Measurements from ENCODE around the gene ONECUT3.

Gene ONECUT3

DNA sequence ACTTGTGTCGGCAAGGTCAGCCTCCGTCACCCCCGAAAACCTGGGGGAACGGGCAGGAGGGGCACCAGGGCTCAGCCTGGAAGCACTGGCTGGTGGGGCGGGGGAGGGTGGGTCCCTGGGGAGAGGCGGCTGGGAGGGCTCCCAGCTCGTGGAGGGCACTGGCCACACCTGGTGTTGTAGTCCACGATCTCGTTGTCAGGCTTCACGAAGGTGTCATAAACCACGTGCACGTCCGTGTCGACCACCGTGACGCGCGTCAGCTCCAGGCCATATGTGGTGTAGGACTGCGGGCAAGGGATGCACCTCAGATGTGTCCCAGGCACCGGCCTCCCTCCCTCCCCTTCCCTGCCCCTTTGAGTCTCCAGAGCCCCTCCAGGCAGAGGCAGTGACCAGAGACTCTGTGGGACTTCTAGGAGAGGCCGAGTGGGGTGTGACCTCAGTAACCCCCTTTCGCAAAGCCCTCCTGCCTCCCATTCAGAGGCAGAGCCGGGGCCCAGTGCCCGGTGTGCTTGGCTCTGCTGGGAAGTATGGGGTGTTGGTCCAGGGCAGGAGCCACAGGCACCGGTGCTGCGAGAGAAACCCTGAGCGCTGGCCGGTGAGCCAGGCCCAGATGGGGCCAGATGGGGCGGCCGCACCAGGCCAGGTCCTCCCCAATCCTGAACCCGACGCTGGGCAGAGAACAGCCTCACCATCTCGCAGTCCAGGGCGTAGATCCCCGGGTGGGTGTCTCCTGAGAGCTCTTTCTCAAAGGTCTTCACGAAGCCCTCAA is 63.4 kb downstream of the ONECUT3 start:
- no peak for DNase-seq

DNA sequence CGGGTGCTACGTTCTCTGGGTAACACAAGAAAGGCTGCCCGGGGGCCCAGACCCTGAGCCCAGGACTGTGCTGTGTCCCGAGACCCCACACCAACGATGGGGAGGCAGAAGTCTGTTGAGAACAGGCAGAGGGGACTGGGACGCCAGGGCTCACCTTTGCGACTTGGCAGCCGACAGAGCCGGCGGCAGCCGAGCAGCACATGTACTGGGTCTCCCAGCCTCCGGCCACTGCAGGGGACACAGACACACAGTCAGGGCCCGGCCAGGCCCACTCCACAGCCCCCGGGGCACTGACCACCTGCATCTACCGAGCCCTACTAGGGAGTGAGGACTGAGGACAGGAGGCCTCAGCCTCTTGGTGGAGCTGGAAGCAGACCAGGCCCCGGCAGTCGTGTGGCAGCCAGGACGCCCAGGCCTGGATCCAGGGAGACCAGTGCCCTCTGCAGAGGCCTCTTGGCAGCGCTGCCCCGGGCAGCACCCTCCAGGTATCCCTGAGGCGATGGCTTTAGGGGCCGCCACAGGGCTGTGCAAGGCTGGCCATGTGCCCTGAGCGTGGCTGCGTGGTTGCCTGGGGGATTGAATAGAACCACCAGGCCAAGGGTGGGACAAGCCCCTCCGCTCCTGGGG is 64.4 kb downstream of the ONECUT3 start:
- DNase-seq = no peak

DNA sequence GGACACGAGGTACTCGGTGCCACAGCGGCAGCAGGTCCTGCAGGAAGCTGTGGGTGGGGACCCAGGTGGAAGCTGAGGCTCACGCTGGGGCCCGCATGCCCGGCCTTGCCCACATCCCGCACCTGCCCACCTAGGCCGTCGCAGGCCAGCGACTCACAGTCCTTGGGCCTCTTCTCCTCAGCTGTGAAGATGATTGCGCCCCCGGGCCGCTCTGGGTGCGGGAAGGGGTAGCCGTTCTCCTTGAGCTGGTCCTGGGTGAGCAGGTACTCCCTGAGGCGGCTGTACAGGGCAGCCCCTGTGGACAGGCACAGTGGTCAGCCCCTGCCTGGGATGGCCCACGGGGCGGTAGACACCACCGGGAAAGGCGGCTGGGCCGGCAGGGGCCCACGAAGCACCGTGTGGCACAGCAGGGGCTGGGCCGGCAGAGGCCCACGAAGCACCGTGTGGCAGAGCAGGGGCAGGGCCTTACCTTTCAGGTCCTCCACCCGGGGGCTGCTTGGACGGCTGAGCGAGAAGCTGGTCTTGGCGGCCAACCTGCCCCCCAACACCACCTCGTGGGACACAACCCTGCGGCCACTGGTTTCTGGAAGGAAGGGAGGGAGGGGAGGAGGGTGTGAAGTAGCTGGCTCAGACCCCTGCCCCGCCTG is 65.4 kb downstream of the ONECUT3 start:
- no peak for DNase-seq

DNA sequence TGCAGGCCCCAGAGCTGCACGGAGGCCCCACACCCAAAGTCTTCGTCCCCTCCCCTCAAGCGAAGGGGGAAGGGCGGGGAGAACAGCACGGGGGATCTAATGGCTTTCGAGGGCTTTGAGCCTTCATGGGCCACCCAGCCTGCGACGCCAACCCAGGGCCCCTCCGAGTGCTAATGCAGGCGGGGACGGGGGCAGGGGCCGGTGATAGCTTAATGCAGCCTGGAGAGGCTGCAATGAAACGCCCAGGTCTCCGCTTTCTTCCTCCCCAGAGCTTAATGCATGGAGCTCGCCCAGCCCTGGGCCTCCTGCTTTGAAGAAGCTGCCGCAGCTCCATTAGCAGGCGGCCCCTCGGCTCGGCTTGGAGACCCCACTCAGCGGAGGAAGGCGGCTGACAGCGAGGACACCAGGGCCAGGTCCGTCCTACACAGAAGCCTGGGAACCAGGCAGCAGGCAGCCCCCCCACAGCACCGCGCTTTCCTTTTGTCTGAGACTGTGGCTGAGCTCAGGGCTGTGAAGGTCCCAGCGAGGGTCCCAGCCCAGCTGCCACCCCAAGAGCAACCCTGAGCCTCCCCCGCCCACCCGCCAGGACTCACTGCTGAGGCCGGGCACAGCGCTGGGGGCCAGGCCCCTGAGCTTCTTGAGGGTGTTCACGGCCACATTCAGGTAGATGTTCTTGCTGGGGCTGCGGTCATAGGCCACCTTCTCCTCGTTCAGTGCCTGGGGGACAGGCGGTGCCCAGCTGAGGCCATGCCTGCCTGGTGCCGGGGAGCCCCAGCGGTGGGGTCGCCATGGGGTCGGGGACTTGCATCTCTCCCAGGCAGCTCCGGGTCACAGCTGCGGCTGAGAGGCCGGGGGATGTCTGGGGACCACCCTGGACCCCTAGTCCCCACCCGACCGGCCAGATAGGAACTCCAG is 66.3 kb downstream of the ONECUT3 start:
- no peak for DNase-seq

DNA sequence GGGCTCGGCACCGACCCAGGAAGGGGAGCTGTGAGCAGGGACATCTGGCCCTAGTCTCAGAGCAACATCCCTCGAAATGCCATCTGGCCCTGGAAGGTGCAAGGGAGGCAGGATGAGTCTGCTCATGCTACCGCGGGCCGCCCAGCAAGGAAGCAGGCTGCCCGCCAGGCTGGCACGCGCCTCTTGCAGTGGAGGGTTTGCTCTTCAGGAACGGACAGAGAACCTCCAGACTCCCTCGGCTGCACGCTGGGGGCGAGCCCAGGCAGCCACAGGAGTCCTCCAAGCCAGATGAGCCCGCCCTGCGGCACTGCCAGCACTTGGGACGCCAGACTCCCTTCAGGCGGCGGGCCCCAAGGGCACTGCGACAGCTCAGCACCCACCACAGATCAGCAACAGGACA is 68.9 kb downstream of the ONECUT3 start:
- DNase-seq = no peak

DNA sequence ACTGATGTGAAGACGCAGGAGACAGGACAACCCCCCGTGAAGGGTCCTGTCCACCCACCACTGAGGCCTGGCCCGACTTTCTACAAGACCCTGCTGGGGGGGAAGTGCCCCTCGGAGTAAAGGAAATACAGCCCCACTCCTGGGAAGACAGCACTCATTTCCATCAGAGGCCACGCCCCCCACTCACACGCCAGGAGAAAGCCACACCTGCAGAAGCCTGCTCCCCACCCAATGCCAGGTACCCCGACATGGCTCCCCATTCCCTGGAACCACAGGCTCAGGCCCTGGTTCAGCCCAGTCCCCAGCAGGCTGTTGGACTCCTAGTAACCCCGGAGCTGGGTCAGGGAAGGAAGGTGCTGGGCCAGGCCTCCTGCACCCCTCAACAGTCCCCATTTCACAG is 69.7 kb downstream of the ONECUT3 start:
- DNase-seq = no peak

DNA sequence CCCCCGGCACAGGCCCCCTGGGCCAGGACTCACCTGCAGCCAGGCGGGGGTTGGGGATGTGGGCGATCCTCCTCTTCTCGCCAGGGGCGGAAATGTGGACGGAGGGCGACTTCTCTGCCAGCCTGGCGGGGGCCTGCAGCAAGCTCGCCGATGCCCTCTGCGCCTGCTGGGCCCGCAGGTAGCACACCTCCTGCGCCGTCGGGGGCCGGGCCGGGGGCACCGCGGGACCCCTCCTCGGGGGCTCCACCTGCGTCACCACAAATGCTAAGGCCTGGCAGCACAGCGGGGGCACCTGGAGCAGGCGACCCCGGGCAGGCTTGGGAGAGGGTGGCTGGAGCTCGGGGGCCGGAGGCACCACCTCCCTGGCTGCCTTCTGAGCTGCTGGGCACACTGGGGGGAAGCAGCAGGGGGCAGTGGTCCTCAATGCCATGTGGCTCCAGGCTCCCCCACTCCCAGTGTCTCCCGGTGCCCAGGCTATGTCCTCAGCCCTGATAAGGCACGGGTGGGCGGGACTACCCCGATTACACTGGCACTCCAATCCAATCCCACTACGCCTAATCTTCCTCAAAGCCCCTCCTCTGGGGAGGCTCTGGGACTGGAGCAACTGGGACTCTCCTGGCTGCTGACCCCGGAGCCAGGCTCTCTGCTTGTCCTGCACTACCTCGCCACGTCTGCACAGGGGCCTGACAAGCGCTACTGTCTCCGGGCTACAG is 70.4 kb downstream of the ONECUT3 start:
- DNase-seq = no peak

DNA sequence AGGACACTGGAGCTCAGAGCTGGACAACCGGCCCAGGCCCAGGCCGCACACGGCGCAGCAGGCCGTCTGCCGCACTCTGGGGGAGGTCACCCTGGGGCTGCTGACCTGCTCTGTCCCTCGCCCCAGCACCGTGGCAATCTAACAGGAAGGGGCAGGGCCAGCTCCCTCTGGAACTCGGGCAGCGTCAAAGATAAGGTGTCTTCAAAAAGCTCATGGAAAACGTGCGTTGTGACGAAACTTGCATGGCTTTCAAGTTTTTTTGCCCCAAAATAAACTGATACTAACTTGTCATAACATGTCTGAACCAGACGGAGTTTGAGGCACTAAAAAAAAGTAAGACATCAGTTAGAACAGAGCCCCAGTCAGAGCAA is 70.9 kb downstream of the ONECUT3 start:
- DNase-seq = no peak

DNA sequence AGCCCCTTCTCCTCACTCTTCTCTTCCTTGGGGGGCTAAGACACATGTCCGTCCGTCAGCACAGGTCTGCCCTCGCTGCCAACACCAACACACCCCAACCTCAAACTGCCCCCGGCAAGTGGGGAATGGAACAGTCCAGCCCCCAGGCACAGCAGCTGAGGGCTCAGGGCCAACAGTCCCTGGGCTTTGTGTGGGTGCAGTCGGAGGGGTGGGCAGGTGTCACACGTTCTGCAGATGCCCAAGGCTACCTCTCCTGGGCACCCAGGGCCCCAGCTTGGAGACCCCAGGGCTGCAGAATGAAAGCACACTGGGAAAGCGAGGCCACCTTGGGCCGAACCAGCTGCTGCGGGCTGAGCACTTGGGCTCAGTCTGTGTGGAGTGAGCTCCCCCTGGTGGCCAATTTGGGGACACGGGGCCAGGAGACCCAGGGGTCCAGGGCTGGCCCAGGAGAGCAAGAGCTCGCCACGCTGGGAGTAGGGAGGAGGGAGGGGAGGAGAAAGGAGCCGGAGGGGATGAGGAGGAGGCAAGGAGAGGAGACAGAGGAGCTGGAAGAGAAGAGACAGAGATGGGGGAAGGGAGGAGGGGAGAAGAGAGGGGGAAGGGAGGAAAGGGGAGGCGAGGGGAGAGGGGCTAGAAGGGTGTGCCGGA is 72.7 kb downstream of the ONECUT3 start:
- DNase-seq = peak; percentile 87

DNA sequence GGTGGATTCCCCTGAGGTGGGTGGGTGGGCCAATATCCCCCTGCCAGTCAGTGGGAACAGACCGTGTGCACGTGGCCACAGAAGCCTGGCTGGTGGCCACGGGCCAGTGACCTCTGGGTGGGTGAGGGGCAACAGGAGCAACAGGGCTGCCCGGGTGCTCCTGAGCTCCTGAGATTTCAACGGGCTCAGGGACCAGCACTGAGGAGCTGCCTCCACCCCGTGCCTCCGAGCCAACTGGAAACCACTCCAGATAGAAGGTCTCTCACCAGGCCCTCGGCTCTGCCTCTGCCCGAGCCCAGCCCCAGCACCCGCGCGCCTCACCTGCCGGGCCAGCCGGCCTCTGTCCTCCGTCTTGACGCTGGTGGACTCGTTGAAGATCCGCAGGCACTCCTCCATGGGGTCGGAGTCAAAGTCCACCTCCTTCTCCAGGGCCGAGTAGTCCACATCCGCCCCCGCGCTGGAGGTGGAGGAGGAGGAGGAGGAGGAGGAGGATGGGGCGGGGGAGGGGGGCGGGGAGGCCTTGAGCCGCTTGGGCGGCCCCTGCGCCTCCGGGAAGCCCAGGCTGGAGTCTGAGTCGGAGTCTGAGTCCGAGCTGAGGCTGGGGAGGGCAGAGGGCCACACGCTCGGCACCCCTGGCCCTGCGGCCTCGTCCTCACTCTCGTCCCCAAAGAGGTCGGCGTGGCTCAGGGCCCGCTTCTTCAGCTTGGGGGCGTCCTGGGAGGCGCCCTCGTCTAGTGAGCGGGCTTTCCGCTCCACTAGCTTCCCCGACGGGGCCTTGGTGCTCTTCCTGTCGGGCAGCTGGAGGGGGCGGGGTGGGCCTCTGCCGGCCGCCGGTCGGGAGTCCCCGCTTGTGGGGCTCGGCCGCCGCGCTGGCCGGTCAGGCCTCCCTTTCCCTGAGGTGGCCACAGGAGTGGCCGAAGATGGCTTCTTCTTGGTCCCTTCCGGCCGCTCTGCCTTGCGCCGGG is 73.5 kb downstream of the ONECUT3 start:
- no peak for DNase-seq

DNA sequence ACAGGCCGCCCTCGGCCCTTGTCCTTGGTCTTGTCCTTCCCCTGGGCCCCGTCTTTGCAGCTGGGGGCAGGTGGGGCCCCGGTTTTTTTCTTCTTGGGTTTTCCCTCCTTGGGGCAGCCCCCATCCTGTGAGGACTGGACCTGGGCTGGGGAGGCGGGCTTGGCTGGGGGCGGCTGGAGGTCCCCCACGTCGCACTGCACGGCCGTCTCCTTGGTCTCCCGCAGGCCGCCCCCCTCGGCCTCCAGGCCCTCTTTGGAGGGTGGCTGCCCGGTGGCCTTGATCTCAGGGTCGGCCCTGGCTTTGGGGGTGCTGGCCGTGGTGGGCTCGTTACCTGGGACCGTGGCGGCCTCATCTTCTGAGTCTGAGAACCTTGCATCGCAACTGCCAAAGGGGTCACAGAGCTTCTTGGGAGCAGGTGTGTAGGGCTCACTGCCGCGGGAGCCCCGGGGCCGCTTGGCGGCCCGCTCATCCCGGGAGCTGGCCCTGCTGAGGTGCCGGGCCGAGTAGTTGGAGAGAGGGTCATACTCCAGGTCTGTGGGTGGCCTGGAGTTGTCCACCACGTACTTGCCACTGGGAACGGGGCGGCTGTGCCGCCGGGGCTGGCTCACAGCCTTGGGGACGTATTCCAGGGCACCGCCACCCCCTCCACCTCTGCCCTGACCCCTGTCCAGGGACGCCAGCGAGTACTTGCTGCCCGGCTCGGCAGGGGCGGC is 74.4 kb downstream of the ONECUT3 start:
- DNase-seq = no peak

DNA sequence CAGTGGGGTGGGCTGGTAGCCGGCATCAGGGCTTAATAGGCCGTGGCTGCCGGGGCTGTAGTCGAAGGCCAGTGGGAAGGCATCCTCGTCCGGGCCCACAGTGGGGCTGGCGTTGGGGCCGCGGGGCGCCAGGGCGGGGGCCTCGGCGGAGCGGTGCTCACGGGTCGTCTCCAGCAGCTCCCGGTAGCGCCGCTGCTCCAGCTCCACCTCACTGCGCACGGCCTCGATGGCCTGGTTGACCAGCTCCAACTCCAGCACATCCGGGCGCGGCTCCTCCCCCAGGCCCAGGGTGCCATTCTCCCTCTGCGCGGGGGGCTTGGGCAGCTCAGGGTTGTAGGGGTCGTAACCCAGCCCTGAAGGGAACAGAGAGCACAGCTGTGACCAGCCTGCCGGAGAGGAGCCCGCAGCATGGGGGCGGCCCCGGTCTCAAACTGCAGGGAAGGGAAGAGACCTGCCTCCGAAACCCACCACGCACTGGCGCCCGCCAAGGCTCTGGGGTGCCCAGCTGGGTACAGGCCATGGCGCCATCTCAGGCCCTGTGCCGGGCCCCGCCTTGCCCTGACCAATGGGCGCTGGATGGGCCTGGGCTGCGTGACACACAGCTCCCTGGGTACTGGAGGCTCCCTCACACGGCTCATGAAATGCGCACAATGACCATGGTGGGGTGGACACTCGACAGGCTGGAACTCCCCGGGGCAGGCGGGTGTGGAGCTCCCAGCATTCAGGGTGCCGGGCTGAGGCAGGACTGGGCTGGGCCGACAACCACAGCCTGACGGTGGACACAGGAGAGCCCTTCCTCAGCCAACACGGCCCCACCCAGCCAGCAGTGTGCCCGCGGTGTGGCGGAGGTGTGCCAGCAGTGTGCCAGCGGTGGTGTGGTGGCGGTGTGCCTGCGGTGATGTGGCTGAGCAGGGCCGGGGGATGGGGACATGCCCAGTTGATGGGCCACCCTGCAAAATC is 75.3 kb downstream of the ONECUT3 start:
- no peak for DNase-seq

DNA sequence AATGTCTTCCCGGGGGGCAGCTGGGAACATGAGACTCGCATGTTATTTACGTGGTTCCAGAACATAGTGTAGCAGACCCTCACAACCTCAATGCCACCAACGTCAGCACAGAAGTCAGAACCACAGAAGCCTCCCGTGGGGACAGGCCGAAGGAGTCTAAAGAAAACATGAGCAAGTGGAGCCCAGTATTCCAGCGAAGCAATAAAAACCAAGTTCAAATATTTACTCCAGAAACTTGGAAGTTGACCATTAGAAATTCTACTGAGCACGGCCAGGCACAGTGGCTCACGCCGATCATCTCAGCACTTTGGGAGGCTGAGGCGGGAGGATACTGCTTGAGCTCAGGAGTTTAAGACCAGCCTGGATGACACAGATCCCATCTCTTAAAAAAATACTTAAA is 76.7 kb downstream of the ONECUT3 start:
- no peak for DNase-seq

DNA sequence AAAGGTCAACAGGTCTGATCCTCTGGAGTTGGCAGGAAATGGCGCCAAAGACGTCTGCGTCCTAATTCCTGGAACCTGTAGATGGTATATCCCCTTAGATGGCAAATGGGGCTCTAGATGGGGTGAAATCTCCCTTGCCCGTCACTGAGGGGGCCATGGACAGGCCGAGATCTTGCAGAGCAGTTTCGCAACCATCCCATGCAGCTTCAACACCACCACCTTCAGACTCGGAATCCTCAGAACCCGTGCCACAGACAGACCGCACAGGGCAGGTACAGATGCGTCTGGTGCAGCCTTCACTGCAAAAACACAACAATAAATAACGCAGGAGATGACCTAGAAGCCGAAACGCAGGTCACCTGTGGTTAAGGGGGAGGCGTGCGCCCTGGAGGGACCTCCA is 77.3 kb downstream of the ONECUT3 start:
- no peak for DNase-seq
